ENCODE results near the gene ITPK1.

DNA sequence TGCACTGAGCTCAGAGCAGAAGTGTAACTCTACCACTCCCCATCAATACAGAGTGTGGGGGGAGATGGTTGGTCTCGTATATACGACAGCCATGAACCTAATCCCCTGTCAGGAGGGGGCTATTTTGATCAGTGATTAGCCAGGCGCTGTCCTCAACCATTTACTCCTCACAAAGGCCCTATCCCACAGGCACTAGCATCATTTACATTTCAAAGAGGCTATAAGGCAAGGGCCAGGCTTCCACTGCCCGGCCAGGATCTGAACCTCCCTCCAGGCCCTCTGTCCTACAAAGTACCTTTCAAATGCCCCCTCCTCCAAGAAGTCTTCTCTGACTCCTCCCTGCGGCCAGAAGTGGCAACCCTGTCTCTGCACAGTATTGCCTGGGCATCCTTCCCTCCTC lies 74.7 kb downstream of the ITPK1 start:
- TF ChIP-seq, protein P1, sequence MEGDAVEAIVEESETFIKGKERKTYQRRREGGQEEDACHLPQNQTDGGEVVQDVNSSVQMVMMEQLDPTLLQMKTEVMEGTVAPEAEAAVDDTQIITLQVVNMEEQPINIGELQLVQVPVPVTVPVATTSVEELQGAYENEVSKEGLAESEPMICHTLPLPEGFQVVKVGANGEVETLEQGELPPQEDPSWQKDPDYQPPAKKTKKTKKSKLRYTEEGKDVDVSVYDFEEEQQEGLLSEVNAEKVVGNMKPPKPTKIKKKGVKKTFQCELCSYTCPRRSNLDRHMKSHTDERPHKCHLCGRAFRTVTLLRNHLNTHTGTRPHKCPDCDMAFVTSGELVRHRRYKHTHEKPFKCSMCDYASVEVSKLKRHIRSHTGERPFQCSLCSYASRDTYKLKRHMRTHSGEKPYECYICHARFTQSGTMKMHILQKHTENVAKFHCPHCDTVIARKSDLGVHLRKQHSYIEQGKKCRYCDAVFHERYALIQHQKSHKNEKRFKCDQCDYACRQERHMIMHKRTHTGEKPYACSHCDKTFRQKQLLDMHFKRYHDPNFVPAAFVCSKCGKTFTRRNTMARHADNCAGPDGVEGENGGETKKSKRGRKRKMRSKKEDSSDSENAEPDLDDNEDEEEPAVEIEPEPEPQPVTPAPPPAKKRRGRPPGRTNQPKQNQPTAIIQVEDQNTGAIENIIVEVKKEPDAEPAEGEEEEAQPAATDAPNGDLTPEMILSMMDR (IDR thresholded peaks at IDR 0.05; ENCODE audit: low read length) = no peak
- TF ChIP-seq EZH2phosphoT487 (IDR thresholded peaks at IDR 0.05; ENCODE audit: low read length) = no peak
